HG03097 (cell line): ENCODE results near the gene SLC30A2.
"Not testable (repeated sequence)": the region's sequence is repeated elsewhere in the genome, so short reads cannot be mapped to it uniquely, and the experiment has no call there.

Source experiments
- ATAC-seq: cut with Tn5 transposase; IDR thresholded peaks from one replicate; pipeline ENCODE4 v1.9.1; 2021; ENCODE audit not compliant: unreplicated experiment, low FRiP score

SLC30A2 gene

GRCh38 chr1:26045722-26046245 lies at the start of gene SLC30A2:
Gene SLC30A2, minus strand, starts transcription at chr1:26046118. Its CDS starts 222 bp downstream, at chr1:26045896.
- ATAC-seq: no peak

- ATAC-seq: no peak
Measured at GRCh38 chr1:26094677-26095383, 48.9 kb upstream of the SLC30A2 start.

GRCh38 chr1:26094076-26094669 lies 48.3 kb upstream of the SLC30A2 start:
- no peak for ATAC-seq

- ATAC-seq: not testable (repeated sequence)
Measured at GRCh38 chr1:26093569-26093968, 47.7 kb upstream of the SLC30A2 start.

- ATAC-seq: no peak
Measured at GRCh38 chr1:26092422-26092821, 46.5 kb upstream of the SLC30A2 start.

GRCh38 chr1:26090893-26091292 lies 45.0 kb upstream of the SLC30A2 start:
- ATAC-seq: no peak

- no peak for ATAC-seq
Measured at GRCh38 chr1:26089125-26089524, 43.2 kb upstream of the SLC30A2 start.

GRCh38 chr1:26084844-26085243 lies 38.9 kb upstream of the SLC30A2 start:
- ATAC-seq: no peak

GRCh38 chr1:26084091-26084561 lies 38.2 kb upstream of the SLC30A2 start:
- ATAC-seq: no peak

- no peak for ATAC-seq
Measured at GRCh38 chr1:26083208-26083607, 37.3 kb upstream of the SLC30A2 start.

GRCh38 chr1:26082020-26082350 lies 36.1 kb upstream of the SLC30A2 start:
- no peak for ATAC-seq

GRCh38 chr1:26081267-26082019 lies 35.5 kb upstream of the SLC30A2 start:
- no peak for ATAC-seq

- ATAC-seq: no peak
Measured at GRCh38 chr1:26079960-26080814, 34.3 kb upstream of the SLC30A2 start.

GRCh38 chr1:26079178-26079563 lies 33.3 kb upstream of the SLC30A2 start:
- no peak for ATAC-seq

- ATAC-seq: no peak
Measured at GRCh38 chr1:26078286-26079177, 32.6 kb upstream of the SLC30A2 start.

GRCh38 chr1:26077524-26077923 lies 31.6 kb upstream of the SLC30A2 start:
- no peak for ATAC-seq

- no peak for ATAC-seq
Measured at GRCh38 chr1:26075421-26076144, 29.7 kb upstream of the SLC30A2 start.

- no peak for ATAC-seq
Measured at GRCh38 chr1:26072305-26072704, 26.4 kb upstream of the SLC30A2 start.

GRCh38 chr1:26070963-26071342 lies 25.0 kb upstream of the SLC30A2 start:
- no peak for ATAC-seq
